GM23248 (cell line): Measurements from ENCODE around the gene MINDY4.

ENCODE experiments used
- EZH2 ChIP-seq: fragments of 200-600 bp; sonication (generic); IDR thresholded peaks from 2 replicates; pipeline ENCODE4 v1.6.1; 2018; ENCODE audit warnings: antibody characterized with exemption, mild to moderate bottlenecking; ENCODE audit not compliant: insufficient read depth, poor library complexity, severe bottlenecking
- EZH2phosphoT487 ChIP-seq: fragments of 200-600 bp; sonication (generic); IDR thresholded peaks from 2 replicates; pipeline ENCODE4 v1.6.1; 2018; ENCODE audit warnings: antibody characterized with exemption, moderate library complexity, mild to moderate bottlenecking, low read depth; ENCODE audit not compliant: insufficient read depth

GRCh38 chr7:30764030-30764975 is 6.9 kb upstream of the MINDY4 start:
- TF ChIP-seq EZH2 (no peak), EZH2phosphoT487 (no peak)
